Liver (tissue), 9 donors: Measurements from ENCODE around the gene ASB15. TPM values are rescaled to one million over a fixed set of nuclear protein-coding genes. Genes with fewer than 3 reads are reported as not detected.
A peak's percentile ranks its signal among the peaks of the same experiment; 100 is the strongest.

Experiments used
- DNase-seq: peaks from one replicate; pipeline ENCODE4 v3.0.0-alpha.2; 2017; ENCODE audit warnings: low spot score
- H3K27ac ChIP-seq, 2 donors: one replicate each; pipeline ENCODE4 v1.7.0; 2013; ENCODE audit warnings: inconsistent platforms in 2 of 2, low read length in 2 of 2, control low read depth in 1 of 2, low read depth in 1 of 2, mild to moderate bottlenecking in 1 of 2
- H3K27me3 ChIP-seq, 4 donors: one replicate each; pipeline versions ENCODE4 v1.6.1 to v1.7.0; 2013; ENCODE audit warnings: low read length in 3 of 4, inconsistent platforms in 1 of 4, mild to moderate bottlenecking in 1 of 4, moderate library complexity in 1 of 4; ENCODE audit not compliant: control insufficient read depth in 4 of 4, insufficient read depth in 4 of 4
- H3K36me3 ChIP-seq, 4 donors: one replicate each; pipeline versions ENCODE4 v1.6.1 to v1.7.0; 2013; ENCODE audit warnings: low read length in 3 of 4, mild to moderate bottlenecking in 3 of 4, low read depth in 1 of 4, moderate library complexity in 1 of 4; ENCODE audit not compliant: control insufficient read depth in 4 of 4, insufficient read depth in 3 of 4
- H3K4me1 ChIP-seq, 4 donors: one replicate each; pipeline versions ENCODE4 v1.6.1 to v1.7.0; 2013; ENCODE audit warnings: low read length in 3 of 4, mild to moderate bottlenecking in 3 of 4, moderate library complexity in 1 of 4; ENCODE audit not compliant: control insufficient read depth in 4 of 4, insufficient read depth in 4 of 4
- H3K4me3 ChIP-seq, 3 donors: one replicate each; pipeline versions ENCODE4 v1.6.1 to v1.7.0; 2013; ENCODE audit warnings: low read length in 3 of 3, control low read depth in 1 of 3, low read depth in 1 of 3, mild to moderate bottlenecking in 1 of 3
- H3K9ac ChIP-seq, 2 donors: one replicate each; pipeline ENCODE4 v1.7.0; 2013; ENCODE audit warnings: low read length in 2 of 2, mild to moderate bottlenecking in 2 of 2, moderate library complexity in 2 of 2, control low read depth in 1 of 2, low read depth in 1 of 2
- H3K9me3 ChIP-seq, 4 donors: one replicate each; pipeline versions ENCODE4 v1.6.1 to v1.7.0; 2013; ENCODE audit warnings: low read length in 3 of 4; ENCODE audit not compliant: control insufficient read depth in 4 of 4
- ATF3 ChIP-seq: IDR thresholded peaks from 2 replicates; pipeline ENCODE4 v1.6.1; 2016; ENCODE audit warnings: antibody characterized with exemption
- CTCF ChIP-seq: fragments of 150-350 bp; IDR thresholded peaks from 2 replicates; pipeline ENCODE4 v1.5.1; 2017; ENCODE audit warnings: improper control_type of control experiment, low read depth, low read length; ENCODE audit not compliant: missing input control
- EGR1 ChIP-seq, 2 donors: IDR thresholded peaks; 2 replicates each; pipeline ENCODE4 v1.6.1; 2016 to 2018; ENCODE audit warnings: antibody characterized with exemption in 2 of 2, low read depth in 2 of 2
- FOXA1 ChIP-seq: IDR thresholded peaks from 2 replicates; pipeline ENCODE4 v1.6.1; 2016; ENCODE audit warnings: antibody characterized with exemption
- FOXA2 ChIP-seq: IDR thresholded peaks from 2 replicates; pipeline ENCODE4 v1.6.1; 2016; ENCODE audit warnings: antibody characterized with exemption
- GABPA ChIP-seq, 2 donors: IDR thresholded peaks in 1 of 2; conservative IDR thresholded peaks in 1 of 2; 2 replicates each; pipeline ENCODE4 v1.6.1; 2016; ENCODE audit warnings: antibody characterized with exemption in 2 of 2, mild to moderate bottlenecking in 1 of 2, moderate library complexity in 1 of 2
- HNF4A ChIP-seq, 2 donors: conservative IDR thresholded peaks; 2 replicates each; pipeline ENCODE4 v1.6.1; 2016; ENCODE audit warnings: antibody characterized with exemption in 2 of 2, mild to moderate bottlenecking in 2 of 2
- HNF4G ChIP-seq: IDR thresholded peaks from 2 replicates; pipeline ENCODE4 v1.6.1; 2016; ENCODE audit warnings: antibody characterized with exemption
- JUND ChIP-seq, 2 donors: IDR thresholded peaks; 2 replicates each; pipeline ENCODE4 v1.6.1; 2016; ENCODE audit warnings: antibody characterized with exemption in 2 of 2
- MAX ChIP-seq: IDR thresholded peaks from 2 replicates; pipeline ENCODE4 v1.6.1; 2016; ENCODE audit warnings: antibody characterized with exemption
- NR2F2 ChIP-seq: IDR thresholded peaks from 2 replicates; pipeline ENCODE4 v1.6.1; 2016; ENCODE audit warnings: antibody characterized with exemption
- RAD21 ChIP-seq, 2 donors: IDR thresholded peaks; 2 replicates each; pipeline ENCODE4 v1.6.1; 2016; ENCODE audit warnings: antibody characterized with exemption in 2 of 2, mild to moderate bottlenecking in 2 of 2
- REST ChIP-seq: IDR thresholded peaks from 2 replicates; pipeline ENCODE4 v1.6.1; 2016; ENCODE audit warnings: antibody characterized with exemption, mild to moderate bottlenecking
- RXRA ChIP-seq, 2 donors: IDR thresholded peaks; 2 replicates each; pipeline ENCODE4 v1.6.1; 2017 to 2018; ENCODE audit warnings: antibody characterized with exemption in 2 of 2, mild to moderate bottlenecking in 1 of 2
- SP1 ChIP-seq: IDR thresholded peaks from 2 replicates; pipeline ENCODE4 v1.6.1; 2018; ENCODE audit warnings: antibody characterized with exemption, mild to moderate bottlenecking
- TAF1 ChIP-seq: conservative IDR thresholded peaks from 2 replicates; pipeline ENCODE4 v1.6.1; 2016; ENCODE audit warnings: antibody characterized with exemption, mild to moderate bottlenecking
- YY1 ChIP-seq: IDR thresholded peaks from 2 replicates; pipeline ENCODE4 v1.6.1; 2016; ENCODE audit warnings: antibody characterized with exemption, mild to moderate bottlenecking
- ZBTB33 ChIP-seq: IDR thresholded peaks from 2 replicates; pipeline ENCODE4 v1.6.1; 2016; ENCODE audit warnings: antibody characterized with exemption
- polyA plus RNA-seq, 2 donors: library from polyadenylated mRNA; stranded (reverse) in 1 of 2; unstranded in 1 of 2; fragments of 200-250 nt in 1 of 2; fragments of >200 nt in 1 of 2; fragmentation: Nextera tagmentation in 1 of 2; extraction: Ambion mirVana in 1 of 2; gene quantifications; one replicate each; pipeline versions ENCODE4 v1.2.1 to v1.2.3, GENCODE V29; 2013 to 2015
- total RNA-seq, 2 donors: library from RNA; depleted of rRNA; stranded (reverse); fragments of >200 nt; gene quantifications; one replicate each; pipeline ENCODE4 v1.2.3, GENCODE V29; 2014
- donor health status: healthy.
- donor health status: healthy.
- donor health status: healthy.
- donor health status: healthy.
- donor health status: healthy.

ASB15 gene
- total and polyA plus RNA-seq, 4 donors, result not detected

- Histone ChIP-seq H3K9me3 (no peaks in the 10 kb centered on the region), H3K4me3 (no peak overlapping the region), H3K36me3 (no peaks in the 10 kb centered on the region), H3K4me1 (peaks cover 5 to 37% (median 29%) of the 10 kb centered on the region in 4 donors), H3K27me3 (no peaks in the 10 kb centered on the region), H3K27ac (peak overlapping the region in 1 of 2 donors; percentile 26), H3K9ac (no peak overlapping the region)
- no peak for DNase-seq
- no peak for TF ChIP-seq REST
- TF ChIP-seq SP1, result peak; percentile 12
- TF ChIP-seq HNF4G, result no peak
- no peak for TF ChIP-seq YY1
- TF ChIP-seq HNF4A (conservative IDR thresholded peaks at IDR 0.05), result peak; percentile 35 to 52
- TF ChIP-seq ATF3, result no peak
- TF ChIP-seq NR2F2, result no peak
- TF ChIP-seq FOXA2, result no peak
- TF ChIP-seq EGR1 (IDR thresholded peaks at IDR 0.05; ENCODE audit: low read depth in 2 of 2), result peak in 1 of 2 donors; percentile 54
- peak; percentile 19 for TF ChIP-seq ZBTB33
- no peak for TF ChIP-seq MAX
- no peak for TF ChIP-seq RAD21 (IDR thresholded peaks at IDR 0.05)
- TF ChIP-seq JUND (IDR thresholded peaks at IDR 0.05), result peak; percentile 70 to 71
- TF ChIP-seq FOXA1, result no peak
- peak in 1 of 2 donors; percentile 61 for TF ChIP-seq RXRA (IDR thresholded peaks at IDR 0.05)
- no peak for TF ChIP-seq TAF1
- no peak for TF ChIP-seq GABPA (IDR thresholded peaks at IDR 0.05 in 1 of 2, conservative IDR thresholded peaks at IDR 0.05 in 1 of 2)
- TF ChIP-seq CTCF, result no peak
These were observed 73.5 kb downstream of the ASB15 start for GRCh38 chr7:123675181-123675473.
